Measurements from ENCODE around the gene PFKFB1. TPM values are rescaled to one million over a fixed set of nuclear protein-coding genes. Genes with fewer than 3 reads are reported as not detected.

The PFKFB1 gene
- total RNA-seq, 2 donors from 2014 or later, result 0.55 to 1.1 TPM

GRCh38 chrX:54926978-54927377 is 67.0 kb downstream of the PFKFB1 start:
- Mint-ChIP-seq H3K36me3 (ENCODE audit: low read depth) (peaks cover 55% of the 10 kb centered on the region), H3K27me3 (ENCODE audit: insufficient read depth) (no peaks in the 10 kb centered on the region), H3K27ac (no peak overlapping the region), H3K9me3 (peaks cover 54% of the 10 kb centered on the region), H3K4me3 (no peak overlapping the region), H3K4me1 (no peaks in the 10 kb centered on the region)
- no peak for TF ChIP-seq CTCF (conservative IDR thresholded peaks at IDR 0.05)
- H3K4me3 ChIP-seq (ENCODE audit: low read length), result no peak overlapping the region
- peaks cover 96% of the 10 kb centered on the region for H3K36me3 ChIP-seq (ENCODE audit: control insufficient read depth, insufficient read depth, low read length)
- H3K27me3 ChIP-seq (ENCODE audit: control insufficient read depth, insufficient read depth, low read length, poor library complexity, severe bottlenecking), result no peaks in the 10 kb centered on the region
- H3K4me1 ChIP-seq (ENCODE audit: control insufficient read depth, insufficient read depth, low read length), result no peaks in the 10 kb centered on the region
- H3K9me3 ChIP-seq (ENCODE audit: control insufficient read depth, low read length), result no peaks in the 10 kb centered on the region
- WGBS, 2 experiments (ENCODE audit: insufficient coverage in 1 of 2, insufficient read length in 1 of 2), result 92% methylated on average over 2 of the region's 2 CpGs; no CpG with 5 or more reads in 1 of the 2 experiments
- DNase-seq, result no peak
- H3K27ac ChIP-seq (ENCODE audit: low read depth, low read length), result no peak overlapping the region
- H3K9ac ChIP-seq (ENCODE audit: extremely low read depth, low read length, poor library complexity, severe bottlenecking), result no peak overlapping the region

- Histone ChIP-seq H3K27me3 (ENCODE audit: control insufficient read depth, insufficient read depth, low read length, poor library complexity, severe bottlenecking) (no peaks in the 10 kb centered on the region), H3K4me3 (ENCODE audit: low read length) (no peak overlapping the region), H3K9me3 (ENCODE audit: control insufficient read depth, low read length) (no peaks in the 10 kb centered on the region), H3K36me3 (ENCODE audit: control insufficient read depth, insufficient read depth, low read length) (peaks cover 62% of the 10 kb centered on the region), H3K4me1 (ENCODE audit: control insufficient read depth, insufficient read depth, low read length) (no peaks in the 10 kb centered on the region), H3K9ac (ENCODE audit: extremely low read depth, low read length, poor library complexity, severe bottlenecking) (no peak overlapping the region), H3K27ac (ENCODE audit: low read depth, low read length) (no peak overlapping the region)
- DNase-seq, result no peak
- H3K36me3 Mint-ChIP-seq (ENCODE audit: low read depth), result peaks cover 41% of the 10 kb centered on the region
- no peak overlapping the region for H3K27ac Mint-ChIP-seq
- WGBS, 2 experiments (ENCODE audit: insufficient coverage in 1 of 2, insufficient read length in 1 of 2), result 93% methylated on average over 2 to 7 of the region's 7 CpGs
- peaks cover 54% of the 10 kb centered on the region for H3K9me3 Mint-ChIP-seq
- peaks cover 2% of the 10 kb centered on the region for H3K27me3 Mint-ChIP-seq (ENCODE audit: insufficient read depth)
- H3K4me1 Mint-ChIP-seq, result no peaks in the 10 kb centered on the region
- no peak for TF ChIP-seq CTCF (conservative IDR thresholded peaks at IDR 0.05)
- no peak overlapping the region for H3K4me3 Mint-ChIP-seq
Observed at GRCh38 chrX:54923376-54923775, 70.6 kb downstream of the PFKFB1 start.

- no peaks in the 10 kb centered on the region for H3K27me3 ChIP-seq (ENCODE audit: control insufficient read depth, insufficient read depth, low read length, poor library complexity, severe bottlenecking)
- peaks cover 55% of the 10 kb centered on the region for H3K9me3 Mint-ChIP-seq
- H3K4me3 Mint-ChIP-seq, result peak overlapping the region; percentile 97
- H3K9me3 ChIP-seq (ENCODE audit: control insufficient read depth, low read length), result no peaks in the 10 kb centered on the region
- WGBS, 2 experiments (ENCODE audit: insufficient coverage in 1 of 2, insufficient read length in 1 of 2), result 98% methylated on average over 3 of the region's 3 CpGs; no CpG with 5 or more reads in 1 of the 2 experiments
- peak overlapping the region; percentile 88 for H3K4me3 ChIP-seq (ENCODE audit: low read length)
- peaks cover 34% of the 10 kb centered on the region for H3K36me3 Mint-ChIP-seq (ENCODE audit: low read depth)
- H3K4me1 ChIP-seq (ENCODE audit: control insufficient read depth, insufficient read depth, low read length), result no peaks in the 10 kb centered on the region
- no peaks in the 10 kb centered on the region for H3K4me1 Mint-ChIP-seq
- TF ChIP-seq CTCF (conservative IDR thresholded peaks at IDR 0.05), result no peak
- no peak overlapping the region for H3K9ac ChIP-seq (ENCODE audit: extremely low read depth, low read length, poor library complexity, severe bottlenecking)
- peaks cover 5% of the 10 kb centered on the region for H3K27me3 Mint-ChIP-seq (ENCODE audit: insufficient read depth)
- no peak overlapping the region for H3K27ac ChIP-seq (ENCODE audit: low read depth, low read length)
- no peak for DNase-seq
- H3K36me3 ChIP-seq (ENCODE audit: control insufficient read depth, insufficient read depth, low read length), result peaks cover 53% of the 10 kb centered on the region
- no peak overlapping the region for H3K27ac Mint-ChIP-seq
Observed at GRCh38 chrX:54922547-54922946, 71.4 kb downstream of the PFKFB1 start.
